Vagina (tissue), 2 donors: ENCODE results near the gene TNFRSF8. TPM values are rescaled to one million over a fixed set of nuclear protein-coding genes. Genes with fewer than 3 reads are reported as not detected.

Source experiments
- DNase-seq, 2 donors: peaks; one replicate each; pipeline ENCODE4 v3.0.0-alpha.2; 2017; ENCODE audit errors: extremely low spot score in 2 of 2
- H3K27ac ChIP-seq: fragments of 200-600 bp; sonication (generic); one replicate; pipeline ENCODE4 v1.5.1; 2019
- H3K27me3 ChIP-seq: fragments of 200-600 bp; sonication (generic); one replicate; pipeline ENCODE4 v1.5.1; 2019
- H3K36me3 ChIP-seq, 2 donors: fragments of 200-600 bp; sonication (generic); one replicate each; pipeline ENCODE4 v1.5.1; 2017 to 2019
- H3K4me1 ChIP-seq: fragments of 200-600 bp; sonication (generic); one replicate; pipeline ENCODE4 v1.5.1; 2019
- H3K4me3 ChIP-seq, 2 donors: fragments of 200-600 bp; sonication (generic); 1 replicate in 1 of 2; 2 replicates in 1 of 2; pipeline ENCODE4 v1.5.1; 2016 to 2019
- H3K9me3 ChIP-seq: fragments of 200-600 bp; sonication (generic); one replicate; pipeline ENCODE4 v1.5.1; 2019
- CTCF ChIP-seq, 3 experiments: fragments of 450-650 bp in 2 of 3; fragments of 200-600 bp in 1 of 3; sonication (generic) in 1 of 3; IDR thresholded peaks; one replicate each; pipeline ENCODE4 v1.5.1; 2017 to 2019; ENCODE audit warnings: antibody characterized with exemption in 3 of 3, mild to moderate bottlenecking in 2 of 3, moderate library complexity in 2 of 3
- POLR2A ChIP-seq, 2 donors: fragments of 450-650 bp; IDR thresholded peaks; one replicate each; pipeline ENCODE4 v1.6.1; 2017; ENCODE audit warnings: antibody characterized with exemption in 2 of 2, mild to moderate bottlenecking in 2 of 2, moderate library complexity in 2 of 2
- POLR2AphosphoS5 ChIP-seq, 2 donors: sonication (generic); formaldehyde crosslinking; IDR thresholded peaks; one replicate each; pipeline ENCODE4 v1.9.0; 2017; ENCODE audit warnings: antibody characterized with exemption in 2 of 2, mild to moderate bottlenecking in 2 of 2, low read depth in 1 of 2; ENCODE audit not compliant: insufficient read depth in 1 of 2
- intact Hi-C: fragments of 100-400 bp; cut with DNase I; formaldehyde crosslinking; loops from one replicate; pipeline ENCODE4 v1.15.1; 2023
- total RNA-seq: library from RNA; depleted of rRNA; stranded (reverse); fragments of >200 nt; gene quantifications from one replicate; pipeline ENCODE4 v1.2.3, GENCODE V29; 2016

Gene TNFRSF8
- total RNA-seq, 1 donor from 2014 or later: 1.2 TPM

DNA sequence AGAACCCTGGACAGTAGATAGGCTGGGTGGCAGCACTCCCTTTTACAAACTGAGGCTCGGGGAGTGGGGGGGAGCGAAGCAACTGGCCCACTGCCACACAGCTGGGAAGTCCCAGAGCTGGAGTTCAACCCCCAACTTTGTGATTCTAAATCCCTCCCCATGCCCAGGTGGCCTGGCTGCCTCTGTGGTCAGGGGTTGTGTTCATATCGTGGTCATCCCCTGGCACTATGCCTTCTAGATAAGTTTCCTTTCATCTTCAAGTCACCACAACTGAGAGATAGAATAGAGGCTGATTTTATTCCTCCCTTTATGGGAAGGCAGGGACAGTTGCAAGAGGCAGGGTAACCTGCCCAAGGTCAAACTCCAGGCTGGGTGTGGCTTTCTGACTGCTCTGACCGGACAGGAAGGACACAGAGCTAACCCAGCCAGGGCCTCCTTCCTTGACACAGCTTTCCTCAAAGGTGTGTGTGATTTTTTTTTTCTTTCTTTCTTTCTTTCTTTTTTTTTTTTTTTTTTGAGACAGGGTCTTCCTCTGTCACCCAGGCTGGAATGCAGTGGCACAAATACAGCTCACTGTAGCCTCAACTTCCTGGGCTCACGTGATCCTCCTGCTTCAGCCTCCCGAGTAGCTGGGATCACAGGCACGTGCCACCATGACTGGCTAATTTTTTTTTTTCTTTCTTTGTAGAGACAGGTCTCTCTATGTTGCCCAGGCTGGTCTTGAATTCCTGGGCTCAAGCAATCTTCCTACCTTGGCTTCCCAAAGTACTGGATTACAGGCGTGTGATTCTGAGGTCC is 85.3 kb downstream of the TNFRSF8 start:
- Histone ChIP-seq H3K27ac (peak overlapping the region; percentile 31), H3K4me1 (peaks cover 26% of the 10 kb centered on the region), H3K9me3 (no peaks in the 10 kb centered on the region), H3K27me3 (no peaks in the 10 kb centered on the region), H3K36me3 (no peaks in the 10 kb centered on the region), H3K4me3 (no peak overlapping the region)
- no peak for TF ChIP-seq CTCF (IDR thresholded peaks at IDR 0.05)
- no peak for TF ChIP-seq POLR2AphosphoS5 (IDR thresholded peaks at IDR 0.05; ENCODE audit: insufficient read depth in 1 of 2, low read depth in 1 of 2)
- no peak for TF ChIP-seq POLR2A (IDR thresholded peaks at IDR 0.05)
- DNase-seq: no peak
- intact Hi-C loops: no loop called here

- Histone ChIP-seq H3K27me3 (no peaks in the 10 kb centered on the region), H3K9me3 (no peaks in the 10 kb centered on the region), H3K4me1 (peaks cover 22% of the 10 kb centered on the region), H3K27ac (no peak overlapping the region), H3K36me3 (no peaks in the 10 kb centered on the region), H3K4me3 (no peak overlapping the region)
- TF ChIP-seq POLR2A (IDR thresholded peaks at IDR 0.05): no peak
- no peak for TF ChIP-seq POLR2AphosphoS5 (IDR thresholded peaks at IDR 0.05; ENCODE audit: insufficient read depth in 1 of 2, low read depth in 1 of 2)
- TF ChIP-seq CTCF (IDR thresholded peaks at IDR 0.05): no peak
- intact Hi-C loops: no loop called here
- no peak for DNase-seq
Observed at GRCh38 chr1:12148958-12149790, 86.1 kb downstream of the TNFRSF8 start.

- intact Hi-C loops: no loop called here
- Histone ChIP-seq H3K9me3 (no peaks in the 10 kb centered on the region), H3K4me1 (peaks cover 21% of the 10 kb centered on the region), H3K4me3 (no peak overlapping the region), H3K27ac (no peak overlapping the region), H3K36me3 (no peaks in the 10 kb centered on the region), H3K27me3 (no peaks in the 10 kb centered on the region)
- DNase-seq: no peak
- no peak for TF ChIP-seq POLR2A (IDR thresholded peaks at IDR 0.05)
- TF ChIP-seq CTCF (IDR thresholded peaks at IDR 0.05): no peak
- no peak for TF ChIP-seq POLR2AphosphoS5 (IDR thresholded peaks at IDR 0.05; ENCODE audit: insufficient read depth in 1 of 2, low read depth in 1 of 2)
Observed at GRCh38 chr1:12149791-12150175, 86.7 kb downstream of the TNFRSF8 start.

DNA sequence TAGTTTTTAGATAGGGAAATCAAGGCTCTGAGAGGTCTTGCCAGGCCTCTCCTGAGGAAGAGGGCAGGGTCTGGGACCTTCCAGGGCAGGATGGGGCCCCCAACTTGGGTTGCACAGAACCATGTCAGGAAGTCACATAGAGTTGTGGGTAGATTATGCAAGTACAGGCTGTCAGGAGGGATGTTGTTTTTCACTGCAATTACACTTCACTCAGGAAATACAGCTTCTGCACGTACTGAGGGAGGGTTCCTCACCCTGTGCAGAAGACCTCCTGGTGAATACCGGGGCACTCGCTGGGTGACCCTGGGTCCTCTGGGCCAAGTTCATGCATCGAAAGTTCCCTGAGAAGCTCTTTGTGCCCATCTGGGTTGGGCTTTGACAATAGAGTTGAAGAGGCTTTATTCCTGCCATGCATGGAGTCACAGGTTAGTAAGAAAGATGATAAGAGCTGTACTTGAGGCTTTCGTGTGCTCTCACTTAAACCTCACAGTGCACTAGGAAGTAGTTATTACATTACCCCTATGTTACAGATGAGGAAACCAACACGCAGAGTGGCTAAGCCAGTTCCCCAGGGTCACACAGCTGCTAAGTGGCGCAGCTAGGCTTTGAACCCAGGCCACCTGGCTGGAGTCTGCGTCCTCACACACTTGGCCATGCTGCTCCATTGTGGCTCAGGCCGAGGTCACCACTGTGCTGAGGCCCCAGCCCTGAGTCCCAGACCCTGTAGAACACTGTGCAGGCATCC is 87.5 kb downstream of the TNFRSF8 start:
- Histone ChIP-seq H3K36me3 (no peaks in the 10 kb centered on the region), H3K27me3 (no peaks in the 10 kb centered on the region), H3K27ac (peak overlapping the region; percentile 23), H3K4me3 (no peak overlapping the region), H3K9me3 (no peaks in the 10 kb centered on the region), H3K4me1 (peaks cover 21% of the 10 kb centered on the region)
- intact Hi-C loops: no loop called here
- TF ChIP-seq POLR2AphosphoS5 (IDR thresholded peaks at IDR 0.05; ENCODE audit: insufficient read depth in 1 of 2, low read depth in 1 of 2) (peak in 1 of 2 donors; percentile 14), CTCF (IDR thresholded peaks at IDR 0.05) (no peak), POLR2A (IDR thresholded peaks at IDR 0.05) (no peak)
- no peak for DNase-seq
